Lower leg skin (tissue), 4 donors: ENCODE measurements around the gene ENOX2. TPM values are rescaled to one million over a fixed set of nuclear protein-coding genes. Genes with fewer than 3 reads are reported as not detected.

ENCODE experiments used
- DNase-seq, 2 donors: peaks; one replicate each; pipeline ENCODE4 v3.0.0-alpha.2; 2019; ENCODE audit warnings: low spot score in 2 of 2
- H3K4me3 ChIP-seq: fragments of 200-600 bp; sonication (generic); 2 replicates; pipeline ENCODE4 v1.5.1; 2017; ENCODE audit warnings: mild to moderate bottlenecking, low read depth; ENCODE audit not compliant: poor library complexity, severe bottlenecking
- POLR2A ChIP-seq, 2 donors: fragments of 450-650 bp; IDR thresholded peaks; one replicate each; pipeline ENCODE4 v1.6.1; 2016 to 2017; ENCODE audit warnings: antibody characterized with exemption in 2 of 2, mild to moderate bottlenecking in 1 of 2, moderate library complexity in 1 of 2
- WGBS, 2 donors: methylation state at CpG; one replicate each; pipeline ENCODE4 v1.1.5; 2018; 5-methylcytosine and 5-hydroxymethylcytosine counted together
- intact Hi-C: fragments of 100-400 bp; cut with DNase I; formaldehyde crosslinking; loops from one replicate; pipeline ENCODE4 v1.15.0; 2023; ENCODE audit warnings: low total_unique reads
- total RNA-seq, 4 donors: library from RNA; depleted of rRNA; stranded (reverse); fragments of >200 nt; gene quantifications; one replicate each; pipeline ENCODE4 v1.1.0, GENCODE V29; 2016
- TF ChIP-seq, protein P1 (sequence below), 3 donors: fragments of 450-650 bp; IDR thresholded peaks; one replicate each; pipeline ENCODE4 v1.5.1; 2016; ENCODE audit warnings: antibody characterized with exemption in 3 of 3, mild to moderate bottlenecking in 3 of 3, moderate library complexity in 2 of 3

ENOX2 gene
- total RNA-seq, 4 donors from 2014 or later, result 6.5 to 9.5 (median 8.3) TPM

DNA sequence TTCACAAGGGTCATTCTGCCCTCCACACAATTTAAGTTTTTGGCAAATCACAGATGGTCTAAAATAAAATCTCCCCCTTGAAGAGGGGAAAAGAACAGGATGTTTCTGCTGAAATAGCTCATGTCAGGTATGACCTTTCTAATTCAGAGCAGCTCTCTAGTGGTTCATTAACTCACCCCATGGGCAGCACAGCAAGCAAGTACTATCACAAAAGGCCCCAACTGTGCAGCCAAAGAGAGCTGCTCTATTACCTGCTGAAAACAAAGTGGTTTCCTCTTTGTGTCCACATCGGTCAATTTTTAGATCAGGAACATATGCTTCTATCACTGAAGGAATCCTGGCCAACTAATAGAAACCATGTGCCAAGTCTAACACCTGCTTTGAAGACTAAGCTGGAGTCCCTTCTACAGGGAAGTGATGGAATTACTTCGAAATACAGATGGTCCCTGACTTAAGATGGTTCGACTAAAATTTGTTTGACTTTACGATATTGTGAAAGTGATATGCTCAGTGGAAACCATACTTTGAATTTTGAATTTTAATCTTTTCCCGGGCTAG, 164.3 kb downstream of the ENOX2 start:
- 75 to 88% methylated on average over 5 of the region's 5 CpGs for WGBS, 2 donors
- intact Hi-C loops, result no loop called here
- no peak overlapping the region for H3K4me3 ChIP-seq
- no peak for DNase-seq
- no peak for TF ChIP-seq POLR2A (IDR thresholded peaks at IDR 0.05)
- TF ChIP-seq, protein P1, sequence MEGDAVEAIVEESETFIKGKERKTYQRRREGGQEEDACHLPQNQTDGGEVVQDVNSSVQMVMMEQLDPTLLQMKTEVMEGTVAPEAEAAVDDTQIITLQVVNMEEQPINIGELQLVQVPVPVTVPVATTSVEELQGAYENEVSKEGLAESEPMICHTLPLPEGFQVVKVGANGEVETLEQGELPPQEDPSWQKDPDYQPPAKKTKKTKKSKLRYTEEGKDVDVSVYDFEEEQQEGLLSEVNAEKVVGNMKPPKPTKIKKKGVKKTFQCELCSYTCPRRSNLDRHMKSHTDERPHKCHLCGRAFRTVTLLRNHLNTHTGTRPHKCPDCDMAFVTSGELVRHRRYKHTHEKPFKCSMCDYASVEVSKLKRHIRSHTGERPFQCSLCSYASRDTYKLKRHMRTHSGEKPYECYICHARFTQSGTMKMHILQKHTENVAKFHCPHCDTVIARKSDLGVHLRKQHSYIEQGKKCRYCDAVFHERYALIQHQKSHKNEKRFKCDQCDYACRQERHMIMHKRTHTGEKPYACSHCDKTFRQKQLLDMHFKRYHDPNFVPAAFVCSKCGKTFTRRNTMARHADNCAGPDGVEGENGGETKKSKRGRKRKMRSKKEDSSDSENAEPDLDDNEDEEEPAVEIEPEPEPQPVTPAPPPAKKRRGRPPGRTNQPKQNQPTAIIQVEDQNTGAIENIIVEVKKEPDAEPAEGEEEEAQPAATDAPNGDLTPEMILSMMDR (IDR thresholded peaks at IDR 0.05), result no peak

GRCh38 chrX:130734713-130735112, 168.3 kb downstream of the ENOX2 start:
- no peak for DNase-seq
- no peak overlapping the region for H3K4me3 ChIP-seq
- no peak for TF ChIP-seq POLR2A (IDR thresholded peaks at IDR 0.05)
- TF ChIP-seq, protein P1 (IDR thresholded peaks at IDR 0.05), result no peak
- intact Hi-C loops, result no loop called here

GRCh38 chrX:130728208-130728607, 174.8 kb downstream of the ENOX2 start:
- TF ChIP-seq POLR2A (IDR thresholded peaks at IDR 0.05), result no peak
- TF ChIP-seq, protein P1 (IDR thresholded peaks at IDR 0.05), result no peak
- H3K4me3 ChIP-seq, result no peak overlapping the region
- no peak for DNase-seq
- intact Hi-C loops, result no loop called here

DNA sequence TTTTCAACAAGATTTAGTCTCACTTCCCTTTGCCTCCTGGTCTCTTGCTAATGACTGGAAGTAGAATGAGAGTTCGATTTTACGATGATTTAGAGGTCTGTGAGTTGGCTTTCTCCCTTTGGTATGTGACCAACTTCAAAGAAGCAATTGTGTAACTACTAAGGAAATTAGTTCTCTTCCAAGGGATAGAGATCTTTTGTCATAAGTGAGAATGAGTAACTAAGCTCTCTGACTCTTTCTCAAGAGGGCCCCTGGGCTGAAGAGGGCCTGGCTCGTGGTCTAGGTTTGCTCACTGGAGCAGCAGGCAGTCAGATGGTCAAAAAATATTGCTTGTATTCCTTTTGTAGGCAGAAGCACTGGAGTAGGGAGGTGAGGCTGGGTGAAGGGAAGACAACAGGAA, 176.3 kb downstream of the ENOX2 start:
- no peak overlapping the region for H3K4me3 ChIP-seq
- WGBS, 2 donors, result 70 to 76% methylated on average over 3 of the region's 3 CpGs
- DNase-seq, result no peak
- TF ChIP-seq, protein P1 (IDR thresholded peaks at IDR 0.05), result no peak
- TF ChIP-seq POLR2A (IDR thresholded peaks at IDR 0.05), result no peak
- intact Hi-C loops, result no loop called here

GRCh38 chrX:130725519-130725918, 177.5 kb downstream of the ENOX2 start:
- no peak overlapping the region for H3K4me3 ChIP-seq
- DNase-seq, result no peak
- 90 to 100% methylated on average over 1 of the region's 1 CpG for WGBS, 2 donors
- intact Hi-C loops, result no loop called here
- no peak for TF ChIP-seq POLR2A (IDR thresholded peaks at IDR 0.05)
- TF ChIP-seq, protein P1 (IDR thresholded peaks at IDR 0.05), result no peak

DNA sequence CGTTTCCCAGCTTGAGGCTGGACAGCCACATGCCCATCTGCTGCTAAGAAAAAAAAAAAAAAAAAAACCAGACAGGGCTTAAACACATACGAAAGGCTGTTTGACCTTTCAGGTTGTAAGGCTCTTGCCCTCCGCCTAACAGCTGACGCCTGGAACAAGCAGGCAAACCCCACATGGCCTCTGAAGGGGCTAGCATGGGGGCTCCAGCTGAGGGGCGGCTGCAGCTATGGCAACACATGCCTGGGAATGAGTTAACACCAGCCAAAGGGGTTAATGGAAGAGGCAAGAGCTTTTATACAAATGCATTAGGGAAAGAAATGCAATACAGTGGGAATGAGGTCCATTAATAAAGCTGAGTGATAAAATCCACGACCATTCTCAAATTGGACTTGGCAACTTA, 183.6 kb downstream of the ENOX2 start:
- no peak for TF ChIP-seq POLR2A (IDR thresholded peaks at IDR 0.05)
- TF ChIP-seq, protein P1 (IDR thresholded peaks at IDR 0.05), result no peak
- intact Hi-C loops, result no loop called here
- H3K4me3 ChIP-seq, result no peak overlapping the region
- DNase-seq, result no peak
- WGBS, 2 donors, result 67 to 88% methylated on average over 6 of the region's 6 CpGs
